Neural cell (in vitro differentiated cells): ENCODE measurements around the gene GPR42. TPM values are rescaled to one million over a fixed set of nuclear protein-coding genes. Genes with fewer than 3 reads are reported as not detected.

ENCODE experiments used
- H2AFZ ChIP-seq: fragments of 200-600, 300-800 bp; sonication (generic), shearing (Covaris generic); 2 replicates; pipeline ENCODE4 v1.6.0; 2014; ENCODE audit warnings: low read depth, mild to moderate bottlenecking, antibody characterized with exemption, low read length, moderate library complexity
- H3F3A ChIP-seq: fragments of 200-600 bp; shearing (Covaris generic); 2 replicates; pipeline ENCODE4 v1.6.1; 2016; ENCODE audit warnings: mild to moderate bottlenecking, moderate library complexity, mixed read lengths, antibody characterized with exemption, low read length; ENCODE audit not compliant: insufficient read depth, poor library complexity, severe bottlenecking
- H3K27ac ChIP-seq: fragments of 200-600, 300-800 bp; sonication (generic), shearing (Covaris generic); 2 replicates; pipeline ENCODE4 v1.5.1; 2014; ENCODE audit warnings: mild to moderate bottlenecking, low read length, moderate library complexity
- H3K27me3 ChIP-seq: fragments of 300-800, 200-600 bp; sonication (generic), shearing (Covaris generic); 2 replicates; pipeline ENCODE4 v1.6.0; 2014; ENCODE audit warnings: mild to moderate bottlenecking, low read depth, low read length, moderate library complexity; ENCODE audit not compliant: insufficient read depth
- H3K36me3 ChIP-seq: fragments of 300-800, 200-600 bp; sonication (generic), shearing (Covaris generic); 2 replicates; pipeline ENCODE4 v1.5.1; 2014; ENCODE audit warnings: mild to moderate bottlenecking, antibody characterized with exemption, low read length, moderate library complexity; ENCODE audit not compliant: insufficient read depth
- H3K4me2 ChIP-seq: fragments of 300-800, 200-600 bp; sonication (generic), shearing (Covaris generic); 2 replicates; pipeline ENCODE4 v1.6.0; 2014; ENCODE audit warnings: mild to moderate bottlenecking, low read length
- H3K4me3 ChIP-seq: fragments of 300-800, 200-600 bp; sonication (generic), shearing (Covaris generic); 2 replicates; pipeline ENCODE4 v1.5.1; 2014; ENCODE audit warnings: mild to moderate bottlenecking, low read length, moderate library complexity
- H3K79me2 ChIP-seq: fragments of 200-600 bp; shearing (Covaris generic); replicated peaks from 2 replicates; pipeline ENCODE4 v1.6.0; 2014; ENCODE audit warnings: mild to moderate bottlenecking, low read length, moderate library complexity; ENCODE audit not compliant: insufficient read depth
- H3K9ac ChIP-seq: fragments of 300-800, 200-600 bp; sonication (generic), shearing (Covaris generic); 2 replicates; pipeline ENCODE4 v1.6.1; 2016; ENCODE audit warnings: mild to moderate bottlenecking, low read length, mixed read lengths
- H3K9me2 ChIP-seq: fragments of 200-600 bp; shearing (Covaris generic); 2 replicates; pipeline ENCODE4 v1.6.1; 2016; ENCODE audit warnings: mild to moderate bottlenecking, low read length, mixed read lengths; ENCODE audit not compliant: insufficient read depth
- H3K9me3 ChIP-seq: fragments of 200-600, 300-800 bp; sonication (generic), shearing (Covaris generic); 2 replicates; pipeline ENCODE4 v1.6.1; 2016; ENCODE audit warnings: mild to moderate bottlenecking, mixed run types, low read length, moderate library complexity, mixed read lengths
- H4K20me1 ChIP-seq: fragments of 200-600 bp; shearing (Covaris generic); 2 replicates; pipeline ENCODE4 v1.6.1; 2016; ENCODE audit warnings: mild to moderate bottlenecking, mixed run types; ENCODE audit not compliant: insufficient read depth
- CTCF ChIP-seq: fragments of 450-650 bp; IDR thresholded peaks from 2 replicates; pipeline ENCODE4 v1.5.1; 2014; ENCODE audit warnings: antibody characterized with exemption, mild to moderate bottlenecking, moderate library complexity; ENCODE audit not compliant: poor library complexity, severe bottlenecking
- EP300 ChIP-seq: fragments of 450-650 bp; conservative IDR thresholded peaks from 2 replicates; pipeline ENCODE4 v1.6.1; 2014; ENCODE audit warnings: antibody characterized with exemption, mild to moderate bottlenecking, moderate library complexity; ENCODE audit not compliant: poor library complexity, severe bottlenecking
- EZH2 ChIP-seq: fragments of 200-600, 300-800 bp; shearing (Covaris generic), sonication (generic); IDR thresholded peaks from 2 replicates; pipeline ENCODE4 v1.6.1; 2014; ENCODE audit warnings: antibody characterized with exemption, low read length, borderline replicate concordance, mild to moderate bottlenecking; ENCODE audit not compliant: insufficient read depth, poor library complexity, severe bottlenecking
- MXI1 ChIP-seq: fragments of 450-650 bp; conservative IDR thresholded peaks from 2 replicates; pipeline ENCODE4 v1.6.1; 2014; ENCODE audit warnings: antibody characterized with exemption, mild to moderate bottlenecking; ENCODE audit not compliant: poor library complexity, severe bottlenecking
- POLR2AphosphoS5 ChIP-seq: IDR thresholded peaks from 2 replicates; pipeline ENCODE4 v1.6.1; 2012
- RAD21 ChIP-seq: fragments of 450-650 bp; conservative IDR thresholded peaks from 2 replicates; pipeline ENCODE4 v1.6.1; 2014; ENCODE audit warnings: antibody characterized with exemption, mild to moderate bottlenecking, moderate library complexity
- REST ChIP-seq: IDR thresholded peaks from 2 replicates; pipeline ENCODE4 v1.6.1; 2012; ENCODE audit warnings: borderline replicate concordance
- SMC3 ChIP-seq: fragments of 450-650 bp; conservative IDR thresholded peaks from 2 replicates; pipeline ENCODE4 v1.6.1; 2014; ENCODE audit warnings: antibody characterized with exemption, mild to moderate bottlenecking, moderate library complexity; ENCODE audit not compliant: poor library complexity
- TAF1 ChIP-seq: IDR thresholded peaks from 2 replicates; pipeline ENCODE4 v1.6.1; 2012; ENCODE audit warnings: low read depth
- polyA plus RNA-seq: library from polyadenylated mRNA; depleted of rRNA; stranded (reverse); fragments of >200 nt; gene quantifications from 2 replicates; pipeline ENCODE4 v1.2.3, GENCODE V29; 2014

Gene GPR42
- polyA plus RNA-seq, 1 donor from 2014 or later = not detected

- H4K20me1 ChIP-seq = no peaks in the 10 kb centered on the region
- H3K9ac ChIP-seq = no peak overlapping the region
- TF ChIP-seq SMC3 = no peak
- no peak for TF ChIP-seq MXI1
- H3K79me2 ChIP-seq = no peaks in the 10 kb centered on the region
- no peaks in the 10 kb centered on the region for H3F3A ChIP-seq
- H3K4me2 ChIP-seq = no peak overlapping the region
- no peak overlapping the region for H3K4me3 ChIP-seq
- H3K27me3 ChIP-seq = no peaks in the 10 kb centered on the region
- no peak overlapping the region for H3K27ac ChIP-seq
- H3K9me2 ChIP-seq = no peaks in the 10 kb centered on the region
- no peaks in the 10 kb centered on the region for H3K36me3 ChIP-seq
- H3K9me3 ChIP-seq = no peaks in the 10 kb centered on the region
- no peak overlapping the region for H2AFZ ChIP-seq
Observed at GRCh38 chr19:35362261-35363000, 8.4 kb upstream of the GPR42 start.

- H3K36me3 ChIP-seq = no peaks in the 10 kb centered on the region
- H3F3A ChIP-seq = no peaks in the 10 kb centered on the region
- no peak overlapping the region for H3K27ac ChIP-seq
- H3K9me2 ChIP-seq = no peaks in the 10 kb centered on the region
- H4K20me1 ChIP-seq = no peaks in the 10 kb centered on the region
- no peak for TF ChIP-seq POLR2AphosphoS5
- no peak for TF ChIP-seq EZH2
- TF ChIP-seq TAF1 = no peak
- no peak for TF ChIP-seq MXI1
- no peak overlapping the region for H2AFZ ChIP-seq
- no peak overlapping the region for H3K4me2 ChIP-seq
- H3K9ac ChIP-seq = no peak overlapping the region
- no peaks in the 10 kb centered on the region for H3K9me3 ChIP-seq
- no peaks in the 10 kb centered on the region for H3K79me2 ChIP-seq
- H3K27me3 ChIP-seq = no peaks in the 10 kb centered on the region
- H3K4me3 ChIP-seq = no peak overlapping the region
Observed at GRCh38 chr19:35363001-35363590, 7.8 kb upstream of the GPR42 start.

GRCh38 chr19:35363711-35364425 lies 7.0 kb upstream of the GPR42 start:
- Histone ChIP-seq H3K4me3 (no peak overlapping the region), H3K79me2 (no peaks in the 10 kb centered on the region), H3K9ac (no peak overlapping the region), H3K4me2 (no peak overlapping the region), H3F3A (no peaks in the 10 kb centered on the region), H3K9me3 (no peaks in the 10 kb centered on the region), H3K27ac (no peak overlapping the region), H4K20me1 (no peaks in the 10 kb centered on the region), H2AFZ (no peak overlapping the region), H3K36me3 (no peaks in the 10 kb centered on the region), H3K9me2 (no peaks in the 10 kb centered on the region), H3K27me3 (no peaks in the 10 kb centered on the region)
- TF ChIP-seq RAD21 (no peak), EZH2 (no peak)

- Histone ChIP-seq H3K9me2 (no peaks in the 10 kb centered on the region), H3K79me2 (no peaks in the 10 kb centered on the region), H3K27me3 (no peaks in the 10 kb centered on the region), H3K36me3 (no peaks in the 10 kb centered on the region), H3K4me3 (no peak overlapping the region), H3K9ac (no peak overlapping the region), H2AFZ (no peak overlapping the region), H3F3A (no peaks in the 10 kb centered on the region), H3K27ac (no peak overlapping the region), H3K9me3 (no peaks in the 10 kb centered on the region), H4K20me1 (no peaks in the 10 kb centered on the region), H3K4me2 (no peak overlapping the region)
- no peak for TF ChIP-seq TAF1
- TF ChIP-seq MXI1 = no peak
- no peak for TF ChIP-seq EZH2
- no peak for TF ChIP-seq POLR2AphosphoS5
- TF ChIP-seq REST = no peak
- TF ChIP-seq SMC3 = no peak
- TF ChIP-seq CTCF = no peak
- TF ChIP-seq EP300 = no peak
- no peak for TF ChIP-seq RAD21
Observed at GRCh38 chr19:35365303-35365702, 5.6 kb upstream of the GPR42 start.
